ENCODE measurements around the gene TAAR9. TPM values are rescaled to one million over a fixed set of nuclear protein-coding genes. Genes with fewer than 3 reads are reported as not detected.

TAAR9 gene
- total and polyA plus RNA-seq, 7 donors: not detected

GRCh38 chr6:132568611-132569010 lies 30.5 kb downstream of the TAAR9 start:
- 53 to 58% (median 53%) methylated on average over 6 of the region's 6 CpGs for WGBS, 3 donors
- Histone ChIP-seq H3K36me3 (ENCODE audit: insufficient read depth in 1 of 2, low read depth in 1 of 2) (no peaks in the 10 kb centered on the region), H3K27me3 (ENCODE audit: insufficient read depth in 3 of 3, low read length in 2 of 3) (peaks cover 0 to 4% (median 0%) of the 10 kb centered on the region in 3 donors), H3K4me1 (no peaks in the 10 kb centered on the region), H3K4me3 (no peak overlapping the region), H3K9me3 (no peaks in the 10 kb centered on the region), H3K27ac (no peak overlapping the region)
- no peak for ATAC-seq
- no peak for DNase-seq
- no peak for TF ChIP-seq CTCF (IDR thresholded peaks at IDR 0.05)
- intact Hi-C loops (cut with DNase I): no loop called here

- WGBS, 3 donors: 40 to 51% (median 50%) methylated on average over 4 of the region's 4 CpGs
- ATAC-seq (no peak), DNase-seq (no peak)
- no peak overlapping the region for H3K27ac ChIP-seq
- intact Hi-C loops (cut with DNase I): no loop called here
- no peak for TF ChIP-seq CTCF (IDR thresholded peaks at IDR 0.05)
- peaks cover 0 to 4% (median 0%) of the 10 kb centered on the region in 3 donors for H3K27me3 ChIP-seq (ENCODE audit: insufficient read depth in 3 of 3, low read length in 2 of 3)
- no peaks in the 10 kb centered on the region for H3K36me3 ChIP-seq (ENCODE audit: insufficient read depth in 1 of 2, low read depth in 1 of 2)
- no peaks in the 10 kb centered on the region for H3K9me3 ChIP-seq
- H3K4me1 ChIP-seq: no peaks in the 10 kb centered on the region
- H3K4me3 ChIP-seq: no peak overlapping the region
Observed at GRCh38 chr6:132569170-132569569, 31.1 kb downstream of the TAAR9 start.

GRCh38 chr6:132570221-132570777 lies 32.2 kb downstream of the TAAR9 start, which contains the start of gene TAAR6:
Gene TAAR6 (plus strand): TSS chr6:132570322. CDS start chr6:132570322, 0 bp downstream.
- Histone ChIP-seq H3K9me3 (no peaks in the 10 kb centered on the region), H3K4me3 (no peak within 1 kb of the TSS), H3K4me1 (no peaks in the 10 kb centered on the region), H3K36me3 (ENCODE audit: insufficient read depth in 1 of 2, low read depth in 1 of 2) (no peaks in the 10 kb centered on the region), H3K27ac (no peak within 1 kb of the TSS), H3K27me3 (ENCODE audit: insufficient read depth in 3 of 3, low read length in 2 of 3) (peaks cover 0 to 6% (median 0%) of the 10 kb centered on the region in 3 donors)
- no peak for TF ChIP-seq CTCF (IDR thresholded peaks at IDR 0.05)
- WGBS, 3 donors: 60 to 66% (median 62%) methylated on average over 15 of the region's 15 CpGs
- DNase-seq (no peak), ATAC-seq (no peak)
- intact Hi-C loops (cut with DNase I): no loop called here

- Histone ChIP-seq H3K36me3 (ENCODE audit: insufficient read depth in 1 of 2, low read depth in 1 of 2) (no peaks in the 10 kb centered on the region), H3K27me3 (ENCODE audit: insufficient read depth in 3 of 3, low read length in 2 of 3) (peaks cover 0 to 6% (median 0%) of the 10 kb centered on the region in 3 donors), H3K9me3 (no peaks in the 10 kb centered on the region), H3K27ac (no peak overlapping the region), H3K4me3 (no peak overlapping the region), H3K4me1 (no peaks in the 10 kb centered on the region)
- DNase-seq: no peak
- no peak for ATAC-seq
- intact Hi-C loops (cut with DNase I): no loop called here
- TF ChIP-seq CTCF (IDR thresholded peaks at IDR 0.05): no peak
Observed at GRCh38 chr6:132571774-132572173, 33.7 kb downstream of the TAAR9 start.

- H3K36me3 ChIP-seq (ENCODE audit: insufficient read depth in 1 of 2, low read depth in 1 of 2): no peaks in the 10 kb centered on the region
- no peaks in the 10 kb centered on the region for H3K4me1 ChIP-seq
- no peaks in the 10 kb centered on the region for H3K9me3 ChIP-seq
- DNase-seq (no peak), ATAC-seq (no peak)
- 74 to 78% (median 78%) methylated on average over 1 of the region's 1 CpG for WGBS, 3 donors
- H3K4me3 ChIP-seq: no peak overlapping the region
- H3K27me3 ChIP-seq (ENCODE audit: insufficient read depth in 3 of 3, low read length in 2 of 3): no peaks in the 10 kb centered on the region
- H3K27ac ChIP-seq: no peak overlapping the region
- intact Hi-C loops (cut with DNase I): no loop called here
- no peak for TF ChIP-seq CTCF (IDR thresholded peaks at IDR 0.05)
Observed at GRCh38 chr6:132584698-132585097, 46.6 kb downstream of the TAAR9 start.
